ENCODE measurements around the gene USF3.

The USF3 gene

DNA sequence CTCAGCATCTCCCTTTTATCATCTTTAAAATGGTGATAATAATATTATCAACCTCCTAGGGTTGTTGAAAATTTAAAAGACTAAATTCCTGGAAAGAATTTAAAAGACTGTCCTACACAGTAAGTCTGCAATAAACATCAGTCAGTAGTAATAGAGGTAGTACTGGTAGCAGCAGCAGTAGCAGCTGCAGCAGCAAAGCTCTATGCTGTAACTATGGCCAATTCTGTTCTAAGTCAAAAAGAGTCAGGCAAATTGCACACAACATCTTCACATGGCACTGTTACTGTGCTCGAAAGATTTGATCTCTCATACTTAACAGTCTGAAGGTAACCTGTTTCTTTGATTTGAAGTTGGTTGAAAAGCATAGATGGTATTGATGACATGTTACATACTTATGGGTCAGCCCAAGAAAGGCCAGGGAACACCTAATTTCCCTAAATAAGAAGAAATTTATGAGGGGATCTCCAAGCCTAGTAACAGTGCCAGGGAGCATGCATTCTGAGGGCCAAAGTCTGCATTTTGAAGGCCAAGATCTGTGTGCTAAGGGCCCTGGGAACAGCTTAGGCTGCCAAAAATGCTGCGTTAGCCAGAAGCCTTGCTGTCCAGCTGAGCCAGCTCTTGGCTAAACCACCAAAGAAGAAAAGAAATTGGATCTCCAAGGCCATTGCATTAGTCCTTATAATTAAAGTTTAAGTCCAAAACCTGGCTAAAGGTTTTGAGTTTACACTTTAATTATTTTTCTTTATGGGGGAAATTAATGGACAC, 95.8 kb downstream of the USF3 start:
- TF ChIP-seq CTCF (IDR thresholded peaks at IDR 0.05; ENCODE audit: insufficient read depth, low read depth, low read length, missing control alignments), result no peak
- DNase-seq (ENCODE audit: low read depth), result no peak

More for the DNA sequence above, 95.8 kb downstream of the USF3 start:
- no peak overlapping the region for H3K4me3 ChIP-seq (ENCODE audit: low read depth, low read length)
